Measurements from ENCODE around the gene ERG28. TPM values are rescaled to one million over a fixed set of nuclear protein-coding genes. Genes with fewer than 3 reads are reported as not detected.

The ERG28 gene
- total RNA-seq, 1 donor from 2014 or later: 28.4 TPM

Other genes starting within 250 kb of the ERG28 start
- gene JDP2, start 232.9 kb downstream of the ERG28 start, total RNA-seq: 21.2 and 21.8 TPM in 2 replicates
- 160 and 171 TPM in 2 replicates for gene BATF, start 138.4 kb downstream of the ERG28 start, total RNA-seq
- 11.7 and 12.5 TPM in 2 replicates for gene FLVCR2, start 82.3 kb downstream of the ERG28 start, total RNA-seq
- gene TTLL5, start 370 bp upstream of the ERG28 start, total RNA-seq: 37.9 and 39.1 TPM in 2 replicates